H9 (cell line): Measurements from ENCODE around the gene BICDL2. TPM values are rescaled to one million over a fixed set of nuclear protein-coding genes. Genes with fewer than 3 reads are reported as not detected.

ENCODE experiments used
- DNase-seq: peaks from one replicate; pipeline ENCODE4 v3.0.0-alpha.2; 2017
- H2AFZ ChIP-seq: one replicate; pipeline ENCODE4 v1.6.1; 2013; ENCODE audit warnings: mild to moderate bottlenecking, low read length, control low read depth, moderate library complexity
- H2AK5ac ChIP-seq: 2 replicates; pipeline ENCODE4 v1.6.1; 2013; ENCODE audit warnings: low read length, control low read depth, mixed read lengths; ENCODE audit not compliant: insufficient read length
- H2BK120ac ChIP-seq: one replicate; pipeline ENCODE4 v1.6.1; 2013; ENCODE audit warnings: low read depth, mild to moderate bottlenecking, low read length, control low read depth, inconsistent platforms; ENCODE audit not compliant: poor library complexity, severe bottlenecking
- H2BK12ac ChIP-seq: 2 replicates; pipeline ENCODE4 v1.6.1; 2013; ENCODE audit warnings: low read length, control low read depth, mixed read lengths, low read depth; ENCODE audit not compliant: insufficient read length
- H2BK15ac ChIP-seq: 2 replicates; pipeline ENCODE4 v1.6.1; 2013; ENCODE audit warnings: low read depth, low read length, control low read depth
- H2BK20ac ChIP-seq: one replicate; pipeline ENCODE4 v1.6.1; 2013; ENCODE audit warnings: low read depth, mild to moderate bottlenecking, low read length, control low read depth, inconsistent platforms; ENCODE audit not compliant: poor library complexity, severe bottlenecking
- H2BK5ac ChIP-seq: 2 replicates; pipeline ENCODE4 v1.6.1; 2013; ENCODE audit warnings: low read length, control low read depth, mixed read lengths; ENCODE audit not compliant: insufficient read length
- H3K14ac ChIP-seq: 2 replicates; pipeline ENCODE4 v1.6.1; 2013; ENCODE audit warnings: low read length, control low read depth; ENCODE audit not compliant: insufficient read depth
- H3K18ac ChIP-seq: 2 replicates; pipeline ENCODE4 v1.6.1; 2013; ENCODE audit warnings: low read depth, mild to moderate bottlenecking, mixed read lengths, low read length, control low read depth; ENCODE audit not compliant: insufficient read length
- H3K23ac ChIP-seq: 2 replicates; pipeline ENCODE4 v1.6.1; 2013; ENCODE audit warnings: low read length, control low read depth, mixed read lengths, low read depth; ENCODE audit not compliant: insufficient read length
- H3K23me2 ChIP-seq: 2 replicates; pipeline ENCODE4 v1.6.1; 2013; ENCODE audit warnings: low read depth, mild to moderate bottlenecking, mixed read lengths, low read length, control low read depth; ENCODE audit not compliant: insufficient read length, poor library complexity, severe bottlenecking
- H3K27ac ChIP-seq: 2 replicates; pipeline ENCODE4 v1.5.1; 2013; ENCODE audit warnings: low read length, control low read depth, mixed read lengths, low read depth; ENCODE audit not compliant: insufficient read length
- H3K27me3 ChIP-seq: 2 replicates; pipeline ENCODE4 v1.6.1; 2013; ENCODE audit warnings: low read length, control low read depth, inconsistent platforms; ENCODE audit not compliant: insufficient read depth
- H3K4ac ChIP-seq: 2 replicates; pipeline ENCODE4 v1.6.1; 2013; ENCODE audit warnings: low read depth, mild to moderate bottlenecking, control low read depth, inconsistent platforms, low read length, moderate library complexity
- H3K4me1 ChIP-seq: 2 replicates; pipeline ENCODE4 v1.6.1; 2013; ENCODE audit warnings: low read length, control low read depth, inconsistent platforms; ENCODE audit not compliant: insufficient read depth
- H3K4me2 ChIP-seq: 2 replicates; pipeline ENCODE4 v1.6.1; 2013; ENCODE audit warnings: low read length, control low read depth, mixed read lengths; ENCODE audit not compliant: insufficient read length, insufficient read depth
- H3K56ac ChIP-seq: 2 replicates; pipeline ENCODE4 v1.6.1; 2013; ENCODE audit warnings: low read depth, mild to moderate bottlenecking, mixed read lengths, low read length, control low read depth; ENCODE audit not compliant: insufficient read length
- H3K79me1 ChIP-seq: 2 replicates; pipeline ENCODE4 v1.6.1; 2013; ENCODE audit warnings: low read depth, mild to moderate bottlenecking, moderate library complexity, low read length, control low read depth, inconsistent platforms; ENCODE audit not compliant: insufficient read depth, poor library complexity, severe bottlenecking
- H3K79me2 ChIP-seq: 2 replicates; pipeline ENCODE4 v1.6.1; 2013; ENCODE audit warnings: low read length, control low read depth, inconsistent platforms; ENCODE audit not compliant: insufficient read depth
- H3K9ac ChIP-seq: 2 replicates; pipeline ENCODE4 v1.6.1; 2013; ENCODE audit warnings: low read length, control low read depth, mixed read lengths; ENCODE audit not compliant: insufficient read length; ENCODE audit errors: extremely low read depth
- H3K9me3 ChIP-seq: one replicate; pipeline ENCODE4 v1.6.1; 2013; ENCODE audit warnings: low read depth, low read length, inconsistent platforms; ENCODE audit not compliant: control insufficient read depth
- H3T11ph ChIP-seq: one replicate; pipeline ENCODE4 v1.6.1; 2013; ENCODE audit warnings: mild to moderate bottlenecking, low read length, control low read depth, inconsistent platforms
- H4K20me1 ChIP-seq: one replicate; pipeline ENCODE4 v1.6.1; 2013; ENCODE audit not compliant: control insufficient read depth, insufficient read length, insufficient read depth
- H4K5ac ChIP-seq: 2 replicates; pipeline ENCODE4 v1.6.1; 2013; ENCODE audit warnings: low read depth, mild to moderate bottlenecking, mixed read lengths, low read length, control low read depth; ENCODE audit not compliant: insufficient read length
- H4K8ac ChIP-seq: replicated peaks from 2 replicates; pipeline ENCODE4 v1.6.1; 2013; ENCODE audit warnings: low read length, control low read depth, mixed read lengths, low read depth; ENCODE audit not compliant: insufficient read length
- H4K91ac ChIP-seq: 2 replicates; pipeline ENCODE4 v1.6.1; 2013; ENCODE audit warnings: low read depth, mild to moderate bottlenecking, moderate library complexity, mixed read lengths, low read length, control low read depth; ENCODE audit not compliant: insufficient read length
- H3K27ac Mint-ChIP-seq, 3 experiments: 2 replicates in 2 of 3; 3 replicates in 1 of 3; pipeline ENCODE4 v1.8.0; 2020 to 2021; ENCODE audit warnings: mixed read lengths in 3 of 3, mild to moderate bottlenecking in 1 of 3, moderate library complexity in 1 of 3
- H3K27me3 Mint-ChIP-seq: 2 replicates; pipeline ENCODE4 v1.8.0; 2021; ENCODE audit warnings: low read depth, mild to moderate bottlenecking, moderate library complexity, mixed read lengths
- H3K36me3 Mint-ChIP-seq, 3 experiments: 2 replicates in 2 of 3; 3 replicates in 1 of 3; pipeline ENCODE4 v1.8.0; 2020 to 2021; ENCODE audit warnings: low read depth in 3 of 3, mixed read lengths in 3 of 3; ENCODE audit not compliant: insufficient read depth in 1 of 3
- H3K4me1 Mint-ChIP-seq, 2 experiments: 2 replicates each; pipeline ENCODE4 v1.8.0; 2020; ENCODE audit warnings: mixed read lengths in 2 of 2
- H3K4me3 Mint-ChIP-seq, 2 experiments: 2 replicates in 1 of 2; 3 replicates in 1 of 2; pipeline ENCODE4 v1.8.0; 2020 to 2021; ENCODE audit warnings: mild to moderate bottlenecking in 2 of 2, mixed read lengths in 2 of 2, moderate library complexity in 1 of 2
- H3K9me3 Mint-ChIP-seq, 2 experiments: 2 replicates in 1 of 2; 3 replicates in 1 of 2; pipeline ENCODE4 v1.8.0; 2020; ENCODE audit warnings: mild to moderate bottlenecking in 2 of 2, mixed read lengths in 2 of 2, moderate library complexity in 1 of 2
- CTCF ChIP-seq: fragments of 200-600 bp; sonication (generic); conservative IDR thresholded peaks from 3 replicates; pipeline ENCODE4 v1.8.0; 2021; ENCODE audit warnings: antibody characterized with exemption, mild to moderate bottlenecking
- WGBS: extraction: QIAGEN DNeasy Blood & Tissue Kit; methylation state at CpG from one replicate; pipeline ENCODE4 v1.1.7; 2013; ENCODE audit warnings: missing lambda C conversion rate, low lambda C conversion rate, mixed read lengths; ENCODE audit not compliant: insufficient read length; ENCODE audit errors: extremely low coverage; 5-methylcytosine and 5-hydroxymethylcytosine counted together
- total RNA-seq: library from RNA; stranded (reverse); gene quantifications from 2 replicates; pipeline ENCODE4 v1.2.1, GENCODE V29; 2021

Gene BICDL2
- total RNA-seq, 1 experiment from 2014 or later: 13.5 TPM

DNA sequence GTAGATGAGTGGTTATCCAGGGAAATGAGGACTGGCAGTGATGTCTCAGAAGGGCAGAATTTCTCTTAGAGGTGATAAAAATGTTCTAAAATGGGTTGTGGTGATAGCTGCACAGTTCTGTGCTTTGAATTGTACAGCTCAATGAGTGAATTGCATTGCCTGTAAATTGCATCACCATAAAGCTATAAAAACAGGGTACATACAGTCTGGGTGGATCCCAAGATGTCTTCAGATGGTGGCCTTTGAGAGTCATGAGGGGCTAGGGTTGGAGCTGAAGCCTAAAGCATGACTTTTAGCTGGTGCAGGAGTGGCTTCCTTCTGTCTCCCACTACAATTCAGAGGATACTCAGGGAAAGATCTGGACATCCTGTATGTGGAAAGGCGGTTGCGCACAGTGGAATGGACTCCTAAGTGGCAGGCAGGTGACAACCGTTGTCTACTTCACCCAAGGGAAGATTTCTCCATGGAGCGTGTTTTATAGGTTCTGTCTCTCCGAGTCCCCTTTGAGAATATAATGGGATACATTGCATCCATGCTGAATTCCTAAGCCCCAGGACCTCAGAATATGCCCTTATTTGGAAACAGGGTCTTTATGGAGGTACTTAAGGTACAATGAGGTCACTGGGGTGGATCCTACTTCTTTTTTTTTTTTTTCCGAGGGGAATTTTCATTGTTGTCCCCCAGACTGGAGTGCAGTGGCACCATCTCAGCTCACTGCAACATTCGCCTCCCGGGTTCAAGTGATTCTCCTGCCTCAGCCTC lies 27.1 kb upstream of the BICDL2 start:
- no CpG with 5 or more reads among the region's 8 CpGs for WGBS
- Histone ChIP-seq H2AFZ (no peak overlapping the region), H2BK5ac (no peak overlapping the region)

More for the DNA sequence above, 27.1 kb upstream of the BICDL2 start:
- no peaks in the 10 kb centered on the region for H3K79me2 ChIP-seq
- H3K4me3 Mint-ChIP-seq: peak overlapping the region in 1 of 2 experiments; percentile 5; a peak in 1 of 5 replicates
- no peaks in the 10 kb centered on the region; a peak in 2 of 7 replicates for H3K36me3 Mint-ChIP-seq
- H3K23ac ChIP-seq: no peak overlapping the region
- no peak overlapping the region for H4K5ac ChIP-seq
- H3K27ac ChIP-seq: no peak overlapping the region
- H3K27ac Mint-ChIP-seq: peak overlapping the region in 2 of 3 experiments; percentile 19 to 49; a peak in 1 of 7 replicates
- no peak overlapping the region for H2AK5ac ChIP-seq
- no peaks in the 10 kb centered on the region for H3K9me3 ChIP-seq
- peak overlapping the region; percentile 47 for H3K18ac ChIP-seq
- no peak overlapping the region for H3K14ac ChIP-seq
- no peaks in the 10 kb centered on the region for H3K4me1 ChIP-seq
- no peak overlapping the region for H4K8ac ChIP-seq
- H3K27me3 ChIP-seq: no peaks in the 10 kb centered on the region
- no peak overlapping the region for H3K56ac ChIP-seq
- H4K20me1 ChIP-seq: no peaks in the 10 kb centered on the region
- no peak overlapping the region for H3K4ac ChIP-seq
- H3K79me1 ChIP-seq: no peaks in the 10 kb centered on the region
- H3K27me3 Mint-ChIP-seq: peaks cover 19% of the 10 kb centered on the region
- H2BK12ac ChIP-seq: no peak overlapping the region
- H2BK120ac ChIP-seq: no peak overlapping the region
- no peak overlapping the region for H2BK20ac ChIP-seq
- peaks cover 7% of the 10 kb centered on the region for H3K23me2 ChIP-seq
- no peak overlapping the region for H3K9ac ChIP-seq
- H3K4me2 ChIP-seq: no peak overlapping the region
- H4K91ac ChIP-seq: no peak overlapping the region
- H3T11ph ChIP-seq: no peak overlapping the region
- DNase-seq: no peak
- peaks cover 24 to 29% of the 10 kb centered on the region in 2 experiments for H3K4me1 Mint-ChIP-seq
- H2BK15ac ChIP-seq: no peak overlapping the region
- no peaks in the 10 kb centered on the region; a peak in 1 of 5 replicates for H3K9me3 Mint-ChIP-seq
- no peak for TF ChIP-seq CTCF
